Posterior vena cava (tissue), 2 donors: ENCODE results near the gene LRRC15. TPM values are rescaled to one million over a fixed set of nuclear protein-coding genes. Genes with fewer than 3 reads are reported as not detected.

ENCODE experiments used
- DNase-seq: peaks from one replicate; pipeline ENCODE4 v3.0.0-alpha.2; 2020; ENCODE audit warnings: low spot score
- intact Hi-C, 2 donors: fragments of 100-400 bp; cut with DNase I; formaldehyde crosslinking; loops; one replicate each; pipeline versions ENCODE4 v1.14.1 to v1.14.2; 2022 to 2023
- total RNA-seq, 2 donors: library from RNA; stranded (reverse); fragmentation: NEBNext Ultra II Directional; extraction: Animal tissue kit (Norgen Biotek cat#: 25700); gene quantifications; one replicate each; pipeline ENCODE4 v1.2.1, GENCODE V29; 2021
- donor health status: DM: yes; HTN: yes; CAD: no.
- donor health status: DM: yes; HTN: yes; CAD: no.

The LRRC15 gene
- total RNA-seq, 2 donors from 2014 or later: 2.3 to 3.0 TPM

- intact Hi-C loops: loop anchor here in 1 of 2 donors (5.0 kb wide), 1 partner anchor 41 kb away; no protein-coding TSS in a partner anchor
- peak; percentile 90 for DNase-seq
These were observed 56.7 kb downstream of the LRRC15 start for GRCh38 chr3:194312743-194313281.

GRCh38 chr3:194312186-194312742 is 57.3 kb downstream of the LRRC15 start:
- no peak for DNase-seq
- intact Hi-C loops: loop anchor here in 1 of 2 donors (5.0 kb wide), 1 partner anchor 40 kb away; no protein-coding TSS in a partner anchor

GRCh38 chr3:194311000-194311399 is 58.5 kb downstream of the LRRC15 start:
- DNase-seq: no peak

GRCh38 chr3:194310060-194310835 is 59.3 kb downstream of the LRRC15 start:
- intact Hi-C loops: loop anchor here in 1 of 2 donors (5.0 kb wide), 1 partner anchor 38 kb away; no protein-coding TSS in a partner anchor
- DNase-seq: no peak

More at GRCh38 chr3:194311000-194311399, 58.5 kb downstream of the LRRC15 start:
- intact Hi-C loops: loop anchor here in 1 of 2 donors (5.0 kb wide), 1 partner anchor 39 kb away; no protein-coding TSS in a partner anchor

- intact Hi-C loops: no loop called here
- DNase-seq: no peak
These were observed 60.7 kb downstream of the LRRC15 start for GRCh38 chr3:194308601-194309449.

- intact Hi-C loops: no loop called here
- DNase-seq: no peak
These were observed 61.7 kb downstream of the LRRC15 start for GRCh38 chr3:194307849-194308248.

- intact Hi-C loops: no loop called here
- DNase-seq: peak; percentile 2
These were observed 62.5 kb downstream of the LRRC15 start for GRCh38 chr3:194306771-194307640.

- intact Hi-C loops: no loop called here
- peak; percentile 73 for DNase-seq
These were observed 63.3 kb downstream of the LRRC15 start for GRCh38 chr3:194306109-194306686.

GRCh38 chr3:194305356-194306108 is 64.0 kb downstream of the LRRC15 start:
- intact Hi-C loops: no loop called here
- peak; percentile 49 for DNase-seq

Other genes with a start within 250 kb of the LRRC15 start
- gene HES1, start 233.6 kb downstream of the LRRC15 start, total RNA-seq: 10 to 100 TPM; 19.5 to 29.2 TPM
- gene CPN2, start 18.4 kb downstream of the LRRC15 start, total RNA-seq: under 1 TPM in 1 of 2 donors, not detected in 1; 0.14 TPM
- under 1 TPM; 0.05 to 0.09 TPM for gene GP5, start 29.5 kb upstream of the LRRC15 start, total RNA-seq
- 100 to 1,000 TPM in 1 of 2 donors, 10 to 100 TPM in 1; 86.3 to 152 TPM for gene ATP13A3, start 117.3 kb upstream of the LRRC15 start, total RNA-seq